IMR-90 (cell line): ENCODE results near the gene ANKRD13B. TPM values are rescaled to one million over a fixed set of nuclear protein-coding genes. Genes with fewer than 3 reads are reported as not detected.

Source experiments
- ATAC-seq: fragments of 200-7000 bp; cut with Tn5 transposase; 2 replicates; pipeline ENCODE4 v1.9.1; 2020; ENCODE audit warnings: low read depth, mild to moderate bottlenecking, moderate library complexity
- BruUV-seq: library from RNA; stranded (reverse); fragments of 400-500 nt; replicated peaks from 2 replicates; lab custom pipeline; 2021; lab: Mats Ljungman, UMichigan
- CTCF ChIA-PET: fragments of 300-600 bp; formaldehyde crosslinking; extraction: SDS; loops from one replicate; lab custom pipeline; 2021; ENCODE audit warnings: antibody characterized with exemption; lab: Yijun Ruan, JAX
- POLR2A ChIA-PET: fragments of 300-600 bp; sonication (Branson Sonifier 250); formaldehyde crosslinking; loops from one replicate; lab custom pipeline; 2022; ENCODE audit warnings: antibody characterized with exemption; ENCODE audit not compliant: unreplicated experiment; lab: Charles Lee
- DNase-seq: peaks from one replicate; pipeline ENCODE4 v3.0.0; 2013
- H2AFZ ChIP-seq: replicated peaks from 2 replicates; pipeline ENCODE3; 2013; ENCODE audit warnings: low read length, mild to moderate bottlenecking; ENCODE audit not compliant: poor library complexity
- H2AK5ac ChIP-seq: 2 replicates; pipeline ENCODE4 v1.6.1; 2013; ENCODE audit warnings: low read depth, low read length, inconsistent platforms
- H2AK9ac ChIP-seq: replicated peaks from 2 replicates; pipeline ENCODE3; 2013; ENCODE audit warnings: mild to moderate bottlenecking, low read depth, low read length, moderate library complexity; ENCODE audit not compliant: poor library complexity
- H2BK120ac ChIP-seq: 2 replicates; pipeline ENCODE4 v1.6.1; 2013; ENCODE audit warnings: low read depth, low read length, inconsistent platforms
- H2BK15ac ChIP-seq: 3 replicates; pipeline ENCODE4 v1.6.1; 2013; ENCODE audit warnings: low read depth, low read length, inconsistent platforms
- H2BK20ac ChIP-seq: 2 replicates; pipeline ENCODE4 v1.6.1; 2013; ENCODE audit warnings: low read depth, mild to moderate bottlenecking, inconsistent platforms, low read length, moderate library complexity
- H2BK5ac ChIP-seq: 2 replicates; pipeline ENCODE4 v1.6.1; 2013; ENCODE audit warnings: mild to moderate bottlenecking, low read depth, low read length, inconsistent platforms; ENCODE audit not compliant: poor library complexity, severe bottlenecking
- H3K14ac ChIP-seq: replicated peaks from 2 replicates; pipeline ENCODE4 v1.6.1; 2013; ENCODE audit warnings: low read depth, low read length, inconsistent platforms
- H3K18ac ChIP-seq: 2 replicates; pipeline ENCODE4 v1.6.1; 2013; ENCODE audit warnings: low read depth, low read length, control low read depth
- H3K23ac ChIP-seq: 2 replicates; pipeline ENCODE4 v1.6.1; 2013; ENCODE audit warnings: low read depth, low read length, inconsistent platforms
- H3K27ac ChIP-seq: 2 replicates; pipeline ENCODE4 v1.5.1; 2013; ENCODE audit warnings: mild to moderate bottlenecking, control low read depth, low read length; ENCODE audit not compliant: insufficient read depth
- H3K27me3 ChIP-seq: 2 replicates; pipeline ENCODE4 v1.6.1; 2013; ENCODE audit warnings: low read length; ENCODE audit not compliant: control insufficient read depth, insufficient read depth
- H3K36me3 ChIP-seq: 2 replicates; pipeline ENCODE4 v1.6.1; 2013; ENCODE audit warnings: low read length, mixed read lengths; ENCODE audit not compliant: control insufficient read depth, insufficient read depth
- H3K4ac ChIP-seq: 2 replicates; pipeline ENCODE4 v1.6.1; 2013; ENCODE audit warnings: low read depth, low read length, inconsistent platforms
- H3K4me1 ChIP-seq: 2 replicates; pipeline ENCODE4 v1.6.1; 2013; ENCODE audit warnings: low read length, mixed read lengths; ENCODE audit not compliant: control insufficient read depth, insufficient read depth
- H3K4me2 ChIP-seq: 2 replicates; pipeline ENCODE4 v1.6.1; 2013; ENCODE audit warnings: low read depth, mild to moderate bottlenecking, control low read depth, low read length, moderate library complexity
- H3K4me3 ChIP-seq: 2 replicates; pipeline ENCODE4 v1.5.1; 2013; ENCODE audit warnings: low read depth, mild to moderate bottlenecking, control low read depth, low read length, moderate library complexity; ENCODE audit not compliant: insufficient read depth
- H3K56ac ChIP-seq: 2 replicates; pipeline ENCODE4 v1.6.1; 2013; ENCODE audit warnings: low read length, inconsistent platforms; ENCODE audit not compliant: insufficient read depth; ENCODE audit errors: extremely low read depth
- H3K79me1 ChIP-seq, 2 experiments: 2 replicates each; pipeline ENCODE4 v1.6.1; 2013; ENCODE audit warnings: low read length in 2 of 2, inconsistent platforms in 1 of 2, low read depth in 1 of 2
- H3K9ac ChIP-seq: 2 replicates; pipeline ENCODE4 v1.6.1; 2013; ENCODE audit warnings: low read depth, low read length, control low read depth
- H3K9me1 ChIP-seq: 2 replicates; pipeline ENCODE4 v1.6.1; 2013; ENCODE audit warnings: low read length, inconsistent platforms; ENCODE audit not compliant: insufficient read depth
- H3K9me3 ChIP-seq: 2 replicates; pipeline ENCODE4 v1.6.1; 2013; ENCODE audit warnings: low read length; ENCODE audit not compliant: control insufficient read depth, insufficient read depth
- H4K20me1 ChIP-seq: 2 replicates; pipeline ENCODE4 v1.6.1; 2013; ENCODE audit warnings: low read length, inconsistent platforms; ENCODE audit not compliant: insufficient read depth
- H4K5ac ChIP-seq: 2 replicates; pipeline ENCODE4 v1.6.1; 2013; ENCODE audit warnings: mild to moderate bottlenecking, low read depth, low read length, control low read depth
- H4K8ac ChIP-seq, 2 experiments: 2 replicates each; pipeline ENCODE4 v1.6.1; 2013; ENCODE audit warnings: low read depth in 2 of 2, low read length in 2 of 2, control low read depth in 1 of 2, inconsistent platforms in 1 of 2
- H4K91ac ChIP-seq: 2 replicates; pipeline ENCODE4 v1.6.1; 2013; ENCODE audit warnings: low read depth, low read length, inconsistent platforms; ENCODE audit not compliant: insufficient read depth
- BHLHE40 ChIP-seq: fragments of 150-350 bp; IDR thresholded peaks from 2 replicates; pipeline ENCODE4 v1.6.1; 2016; ENCODE audit warnings: mild to moderate bottlenecking, low read depth, low read length
- CEBPB ChIP-seq: IDR thresholded peaks from 2 replicates; pipeline ENCODE4 v1.6.1; 2012; ENCODE audit warnings: low read depth, low read length, improper control_type of control experiment
- CHD1 ChIP-seq: IDR thresholded peaks from 2 replicates; pipeline ENCODE4 v1.6.1; 2012; ENCODE audit warnings: low read depth, low read length, improper control_type of control experiment
- CTCF ChIP-seq: conservative IDR thresholded peaks from 2 replicates; pipeline ENCODE4 v1.5.1; 2012; ENCODE audit warnings: mild to moderate bottlenecking, low read depth, low read length, improper control_type of control experiment
- ELK1 ChIP-seq: fragments of 150-350 bp; IDR thresholded peaks from 2 replicates; pipeline ENCODE4 v1.6.1; 2016; ENCODE audit warnings: low read depth, mild to moderate bottlenecking, low read length, moderate library complexity, borderline replicate concordance
- FOS ChIP-seq: fragments of 150-350 bp; IDR thresholded peaks from 2 replicates; pipeline ENCODE4 v1.6.1; 2016; ENCODE audit warnings: low read depth, low read length
- MAFK ChIP-seq: IDR thresholded peaks from 2 replicates; pipeline ENCODE4 v1.6.1; 2012; ENCODE audit warnings: low read depth, low read length, improper control_type of control experiment
- MAZ ChIP-seq: IDR thresholded peaks from 2 replicates; pipeline ENCODE4 v1.6.1; 2012; ENCODE audit warnings: low read depth, mild to moderate bottlenecking, low read length, improper control_type of control experiment, moderate library complexity, borderline replicate concordance
- MXI1 ChIP-seq: IDR thresholded peaks from 2 replicates; pipeline ENCODE4 v1.6.1; 2012; ENCODE audit warnings: low read depth, mild to moderate bottlenecking, low read length, moderate library complexity, borderline replicate concordance
- NFE2L2 ChIP-seq: fragments of 150-350 bp; IDR thresholded peaks from 2 replicates; pipeline ENCODE4 v1.6.1; 2016; ENCODE audit warnings: low read depth, mild to moderate bottlenecking, low read length
- POLR2A ChIP-seq: IDR thresholded peaks from 2 replicates; pipeline ENCODE4 v1.6.1; 2012; ENCODE audit warnings: mild to moderate bottlenecking, low read depth, low read length
- RAD21 ChIP-seq: IDR thresholded peaks from 2 replicates; pipeline ENCODE4 v1.6.1; 2012; ENCODE audit warnings: low read length, improper control_type of control experiment
- RCOR1 ChIP-seq: IDR thresholded peaks from 2 replicates; pipeline ENCODE4 v1.6.1; 2012; ENCODE audit warnings: mild to moderate bottlenecking, low read length, improper control_type of control experiment; ENCODE audit not compliant: insufficient replicate concordance
- RFX5 ChIP-seq: IDR thresholded peaks from 2 replicates; pipeline ENCODE4 v1.8.0; 2012; ENCODE audit warnings: low read depth, mild to moderate bottlenecking, low read length, moderate library complexity
- WGBS, 2 experiments: methylation state at CpG; one replicate each; pipeline versions ENCODE4 v1.1.5 to v1.1.7; 2013; ENCODE audit warnings: missing lambda C conversion rate in 2 of 2; ENCODE audit not compliant: insufficient read length in 1 of 2; ENCODE audit errors: extremely low coverage in 2 of 2; 5-methylcytosine and 5-hydroxymethylcytosine counted together
- dilution Hi-C: fragments of 300-500 bp; cut with HindIII; formaldehyde crosslinking; loops from one replicate; pipeline ENCODE4 v1.14.3; 2018; ENCODE audit warnings: low sequenced_read_pairs; ENCODE audit not compliant: unreplicated experiment
- in situ Hi-C: fragments of 300-500 bp; cut with MboI; formaldehyde crosslinking; loops from 3 replicates; pipeline ENCODE4 v1.14.3; 2019; ENCODE audit warnings: low sequenced_read_pairs, inconsistent platforms, mixed read lengths
- intact Hi-C: fragments of 100-400 bp; cut with micrococcal nuclease; formaldehyde crosslinking; loops from 2 replicates; pipeline ENCODE4 v1.10.0; 2022
- polyA plus RNA-seq, 3 experiments: library from polyadenylated mRNA; depleted of rRNA; stranded (reverse); fragments of >200 nt; gene quantifications; 2 replicates each; pipeline ENCODE4 v1.2.3, GENCODE V29; 2012; ENCODE audit warnings: low replicate concordance in 1 of 3
- total RNA-seq: library from RNA; depleted of rRNA; stranded (reverse); fragments of >200 nt; gene quantifications from 2 replicates; pipeline ENCODE4 v1.2.3, GENCODE V29; 2012
- TF ChIP-seq, protein P1 (sequence below): fragments of 150-350 bp; IDR thresholded peaks from 2 replicates; pipeline ENCODE4 v1.6.1; 2017; ENCODE audit warnings: mild to moderate bottlenecking, antibody characterized with exemption, low read length, low read depth

Gene ANKRD13B
- total and polyA plus RNA-seq, 2 of the 4 experiments (the other 2 are of a cell fraction): 0.90 to 4.0 TPM

DNA sequence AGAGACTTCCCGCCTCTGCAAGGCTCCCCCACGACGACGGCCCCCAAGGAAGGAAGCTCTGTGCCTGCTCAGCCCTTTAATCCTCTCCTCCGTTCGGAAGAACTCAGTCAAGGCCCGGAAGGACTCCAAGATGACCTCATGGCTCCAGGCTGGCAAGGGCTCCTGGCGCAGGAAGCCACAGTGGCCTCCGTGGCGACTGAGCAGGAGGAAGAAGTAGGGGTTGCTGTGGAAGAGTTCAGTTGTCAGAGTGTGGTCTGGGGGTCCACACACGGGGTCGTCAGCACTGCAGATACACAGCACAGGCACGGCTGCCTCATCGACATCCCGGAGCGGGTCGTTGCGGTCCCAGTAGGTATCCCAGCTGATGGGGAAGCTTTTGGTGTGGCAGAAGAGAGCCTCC lies 30.3 kb upstream of the ANKRD13B start:
- Histone ChIP-seq H3K4me1 (no peaks in the 10 kb centered on the region; the same call in 1 of the 2 replicates), H3K4me2 (no peak overlapping the region), H4K91ac (no peak overlapping the region), H3K9ac (no peak overlapping the region), H3K4me3 (no peak overlapping the region), H3K4ac (no peak overlapping the region), H2BK120ac (no peak overlapping the region), H2AK9ac (no peak overlapping the region), H3K79me1 (peaks cover 2 to 12% of the 10 kb centered on the region in 2 experiments; a peak in 2 of 4 replicates), H2AFZ (no peak overlapping the region), H3K14ac (no peak overlapping the region), H3K56ac (no peak overlapping the region), H4K5ac (no peak overlapping the region), H3K23ac (no peak overlapping the region), H4K8ac (no peak overlapping the region), H3K9me1 (peaks cover 2% of the 10 kb centered on the region; the same call in 1 of the 2 replicates), H4K20me1 (no peaks in the 10 kb centered on the region), H3K18ac (no peak overlapping the region), H2BK20ac (no peak overlapping the region), H3K9me3 (no peaks in the 10 kb centered on the region), H2AK5ac (no peak overlapping the region), H3K27me3 (no peaks in the 10 kb centered on the region), H2BK15ac (no peak overlapping the region), H2BK5ac (no peak overlapping the region), H3K36me3 (peaks cover 7% of the 10 kb centered on the region; the same call in 1 of the 2 replicates), H3K27ac (no peak overlapping the region)
- dilution Hi-C loops (no loop called here), intact Hi-C loops (loop anchor here (10.0 kb wide), 1 partner anchor 418 kb away; no protein-coding TSS in a partner anchor), in situ Hi-C loops (no loop called here)
- ATAC-seq (no peak), DNase-seq (no peak)
- BruUV-seq: no TSS peak
- ChIA-PET POLR2A (no interaction called here), CTCF (no interaction called here)
- WGBS, 2 experiments: 98% methylated on average over 8 of the region's 18 CpGs; no CpG with 5 or more reads in 1 of the 2 experiments
- no peak for TF ChIP-seq MAZ
- no peak for TF ChIP-seq MAFK
- no peak for TF ChIP-seq NFE2L2
- no peak for TF ChIP-seq MXI1
- no peak for TF ChIP-seq BHLHE40
- no peak for TF ChIP-seq RFX5
- no peak for TF ChIP-seq RCOR1
- TF ChIP-seq POLR2A: no peak
- TF ChIP-seq CEBPB: no peak
- no peak for TF ChIP-seq ELK1
- no peak for TF ChIP-seq CHD1
- no peak for TF ChIP-seq RAD21
- no peak for TF ChIP-seq CTCF
- TF ChIP-seq, protein P1, sequence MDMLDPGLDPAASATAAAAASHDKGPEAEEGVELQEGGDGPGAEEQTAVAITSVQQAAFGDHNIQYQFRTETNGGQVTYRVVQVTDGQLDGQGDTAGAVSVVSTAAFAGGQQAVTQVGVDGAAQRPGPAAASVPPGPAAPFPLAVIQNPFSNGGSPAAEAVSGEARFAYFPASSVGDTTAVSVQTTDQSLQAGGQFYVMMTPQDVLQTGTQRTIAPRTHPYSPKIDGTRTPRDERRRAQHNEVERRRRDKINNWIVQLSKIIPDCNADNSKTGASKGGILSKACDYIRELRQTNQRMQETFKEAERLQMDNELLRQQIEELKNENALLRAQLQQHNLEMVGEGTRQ: no peak
- TF ChIP-seq FOS: no peak
